Subcutaneous preadipocyte (primary cell): ENCODE measurements around the gene SPATA18. TPM values are rescaled to one million over a fixed set of nuclear protein-coding genes. Genes with fewer than 3 reads are reported as not detected.

Source experiments
- total RNA-seq: library from RNA; depleted of rRNA; stranded (reverse); fragments of >200 nt; gene quantifications from 2 replicates; pipeline ENCODE4 v1.2.3, GENCODE V29; 2012

The SPATA18 gene, protein sequence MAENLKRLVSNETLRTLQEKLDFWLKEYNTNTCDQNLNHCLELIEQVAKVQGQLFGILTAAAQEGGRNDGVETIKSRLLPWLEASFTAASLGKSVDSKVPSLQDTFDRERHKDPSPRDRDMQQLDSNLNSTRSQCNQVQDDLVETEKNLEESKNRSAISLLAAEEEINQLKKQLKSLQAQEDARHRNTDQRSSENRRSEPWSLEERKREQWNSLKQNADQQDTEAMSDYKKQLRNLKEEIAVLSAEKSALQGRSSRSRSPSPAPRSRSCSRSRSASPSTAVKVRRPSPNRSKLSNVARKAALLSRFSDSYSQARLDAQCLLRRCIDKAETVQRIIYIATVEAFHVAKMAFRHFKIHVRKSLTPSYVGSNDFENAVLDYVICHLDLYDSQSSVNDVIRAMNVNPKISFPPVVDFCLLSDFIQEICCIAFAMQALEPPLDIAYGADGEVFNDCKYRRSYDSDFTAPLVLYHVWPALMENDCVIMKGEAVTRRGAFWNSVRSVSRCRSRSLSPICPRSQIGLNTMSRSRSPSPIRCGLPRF
- total RNA-seq, result 10.9 and 15.4 TPM in 2 replicates

DNA sequence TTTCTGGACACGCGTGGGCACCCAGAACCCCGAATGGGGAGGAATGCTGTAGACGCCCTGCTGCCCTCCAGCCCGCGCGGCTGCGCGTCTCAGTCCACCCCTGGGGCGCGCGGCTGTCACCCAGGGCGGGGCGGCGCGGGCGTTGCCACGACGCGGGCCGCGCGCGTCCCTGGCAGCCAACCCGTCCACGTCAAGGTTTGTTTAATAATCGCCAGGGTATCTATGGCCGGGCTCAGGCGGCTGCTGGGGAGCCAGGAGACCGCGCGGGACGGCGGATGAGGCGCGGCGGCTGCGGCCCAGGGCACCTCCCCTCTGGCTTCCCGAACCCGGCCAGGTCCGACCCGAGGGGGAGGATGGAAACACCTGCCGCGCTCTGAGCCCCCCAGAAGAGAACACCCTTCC lies at the start of gene SPATA18:
SPATA18 (plus strand) TSS at position 92 of the 402 bp plus-strand sequence. CDS start 401 bp downstream, outside the sequence.

DNA sequence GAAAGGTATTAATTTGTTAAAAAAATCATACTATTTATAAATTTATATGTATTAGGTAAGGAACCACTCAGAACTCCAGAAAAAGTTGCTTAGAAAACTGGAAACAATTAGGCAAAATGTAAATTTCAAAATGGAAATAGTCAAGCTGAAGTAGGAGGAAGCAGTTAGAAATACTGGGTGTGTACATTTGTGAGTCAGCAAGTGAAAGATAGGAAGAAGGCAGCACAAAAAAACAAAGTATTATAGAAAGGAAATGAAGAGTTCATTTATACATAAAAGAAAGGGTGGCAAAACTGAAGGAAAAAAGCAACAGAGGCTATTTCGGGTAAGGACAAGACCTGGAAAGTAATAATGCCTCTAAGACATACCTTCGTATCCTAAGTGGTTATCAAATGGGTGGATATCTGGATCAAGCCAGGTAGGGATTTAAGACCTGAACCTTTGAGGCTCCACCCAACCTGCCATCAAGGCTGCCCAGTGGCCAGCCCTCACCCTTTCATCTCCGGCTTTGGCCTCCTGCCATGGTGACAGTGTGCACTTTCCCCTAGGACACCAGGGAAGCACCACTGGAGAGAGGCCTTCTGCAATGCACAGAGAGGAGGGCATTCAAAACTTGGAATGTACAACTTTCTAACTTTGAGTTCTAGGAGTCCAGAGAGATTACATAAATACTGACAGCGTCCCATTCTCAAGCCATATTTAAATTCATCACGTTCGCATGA lies 31.0 kb upstream of the SPATA18 start, which contains the start of gene LRRC66:
LRRC66 (minus strand) TSS at position 428 of the 722 bp plus-strand sequence. CDS start 2,750 bp downstream, outside the sequence.

DNA sequence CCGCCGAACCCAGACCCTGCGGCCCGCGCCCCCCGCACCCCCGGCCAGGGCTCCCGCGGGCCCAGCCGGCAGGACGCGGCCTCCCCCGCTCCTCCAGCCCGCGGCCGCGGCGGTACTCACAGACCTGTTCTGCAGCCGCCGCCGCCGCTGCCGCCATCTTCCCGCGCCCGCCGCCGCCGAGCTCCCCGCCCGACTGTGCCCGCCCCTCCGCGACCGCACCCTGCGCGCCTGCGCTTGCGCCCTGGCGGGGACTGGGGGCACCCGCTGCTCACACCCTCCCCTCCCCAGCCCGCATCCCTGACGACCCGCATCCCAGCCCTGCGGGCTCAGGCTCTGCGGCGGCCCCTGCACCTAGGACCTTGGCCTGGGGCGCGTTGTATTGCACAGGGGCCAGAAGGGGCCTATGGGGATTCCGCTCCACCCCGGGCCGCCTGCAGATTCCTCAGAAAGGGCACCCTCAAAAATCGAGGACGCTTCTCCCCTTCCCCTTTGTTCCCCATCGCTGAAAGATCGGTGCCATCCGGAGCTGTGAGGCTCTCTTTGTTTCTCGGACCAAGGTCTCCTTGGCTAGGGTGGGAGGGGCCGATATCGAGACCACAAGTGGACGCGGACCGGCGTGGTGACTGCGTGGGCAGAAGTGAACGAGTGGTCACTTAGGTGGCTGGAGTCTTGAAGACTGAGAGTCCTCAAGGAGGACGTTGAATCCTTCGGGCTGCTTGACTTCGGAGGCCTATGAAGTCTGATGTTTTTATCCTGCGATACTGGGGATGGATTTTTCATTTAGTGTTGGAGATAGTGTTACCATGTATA lies 12.8 kb upstream of the SPATA18 start, which contains the start of gene SGCB:
SGCB (minus strand) TSS at position 197 of the 810 bp plus-strand sequence; CDS start at position 157, 40 bp downstream.

Other genes with a start within 250 kb of the SPATA18 start
- gene DCUN1D4, start 208.2 kb upstream of the SPATA18 start, total RNA-seq, result 30.5 and 40.8 TPM in 2 replicates
- 0.37 and 0.98 TPM in 2 replicates for gene LRRC66, start 30.9 kb upstream of the SPATA18 start, total RNA-seq
- 16.5 and 21.3 TPM in 2 replicates for gene SGCB, start 13.0 kb upstream of the SPATA18 start, total RNA-seq